Germinal center (tissue), 1 donor: ENCODE data around the gene MYH15.

ENCODE experiments used
- DNase-seq: peaks from one replicate; pipeline ENCODE4 v3.0.0; 2012; ENCODE audit warnings: mixed read lengths, low spot score

Gene MYH15

DNA sequence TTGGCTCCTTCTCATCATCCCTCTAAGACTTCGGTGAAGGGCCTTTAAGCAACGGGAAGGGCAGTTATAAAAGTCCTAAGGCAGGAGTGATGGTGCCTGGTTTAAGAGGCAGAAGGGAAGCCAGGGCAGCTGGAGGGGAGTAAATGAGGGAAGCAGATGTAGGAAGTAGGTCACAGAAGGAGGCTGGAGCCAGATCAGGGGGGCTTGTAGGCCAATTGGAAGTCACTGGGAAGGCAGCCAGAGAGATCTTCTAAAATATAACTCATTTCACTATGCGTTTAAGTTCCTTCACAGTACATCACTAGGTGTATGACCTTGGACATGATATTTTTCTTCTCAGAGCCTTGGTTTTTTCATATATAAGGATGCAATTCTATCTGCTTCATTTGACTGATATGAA, 94.7 kb downstream of the MYH15 start:
- no peak for DNase-seq

DNA sequence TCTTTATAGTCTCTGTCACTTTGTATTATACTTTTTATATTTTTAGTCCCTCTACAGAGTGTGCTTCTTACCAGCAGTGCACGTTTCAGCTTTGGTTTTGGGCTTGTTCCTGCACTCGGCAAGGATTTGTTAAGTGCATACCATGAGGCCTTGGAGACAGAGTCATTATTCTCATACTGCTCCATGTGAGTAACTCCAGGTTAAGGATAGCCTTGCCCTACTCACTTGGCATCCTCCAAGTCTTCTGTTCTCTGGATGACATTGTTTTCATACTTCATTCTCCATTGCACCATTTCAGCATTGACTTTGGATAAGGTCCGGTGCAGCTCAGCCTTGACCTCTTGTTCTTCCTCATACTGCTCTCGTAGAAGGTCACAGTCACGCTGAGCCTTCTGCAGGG, 96.4 kb downstream of the MYH15 start:
- DNase-seq, result no peak

DNA sequence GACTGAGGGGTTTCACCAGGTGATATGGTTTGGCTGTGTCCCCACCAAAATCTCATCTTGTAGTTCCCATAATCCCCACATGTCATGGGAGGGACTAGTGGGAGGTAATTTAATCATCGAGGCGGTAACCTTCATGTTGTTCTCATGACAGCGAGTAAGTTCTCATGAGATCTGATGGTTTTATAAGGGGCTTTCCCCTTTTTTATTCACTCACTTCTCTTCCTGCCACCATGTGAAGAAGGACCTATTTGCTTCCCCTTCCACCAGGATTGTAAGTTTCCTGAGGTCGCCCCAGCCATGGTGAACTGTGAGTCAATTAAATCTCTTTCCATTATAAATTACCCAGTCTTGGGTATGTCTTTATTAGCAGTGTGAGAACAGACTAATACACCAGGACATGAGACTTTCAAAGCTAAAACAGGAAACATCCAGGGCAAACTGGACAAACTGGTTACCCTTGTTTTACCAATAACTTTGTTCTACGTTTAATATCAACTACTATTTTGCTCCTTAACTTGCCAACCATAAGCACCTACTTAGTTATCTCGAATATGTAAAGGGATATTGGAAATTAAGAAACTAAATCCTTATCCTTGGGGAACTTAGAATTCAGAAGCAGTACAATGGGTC, 98.2 kb downstream of the MYH15 start:
- DNase-seq, result no peak

DNA sequence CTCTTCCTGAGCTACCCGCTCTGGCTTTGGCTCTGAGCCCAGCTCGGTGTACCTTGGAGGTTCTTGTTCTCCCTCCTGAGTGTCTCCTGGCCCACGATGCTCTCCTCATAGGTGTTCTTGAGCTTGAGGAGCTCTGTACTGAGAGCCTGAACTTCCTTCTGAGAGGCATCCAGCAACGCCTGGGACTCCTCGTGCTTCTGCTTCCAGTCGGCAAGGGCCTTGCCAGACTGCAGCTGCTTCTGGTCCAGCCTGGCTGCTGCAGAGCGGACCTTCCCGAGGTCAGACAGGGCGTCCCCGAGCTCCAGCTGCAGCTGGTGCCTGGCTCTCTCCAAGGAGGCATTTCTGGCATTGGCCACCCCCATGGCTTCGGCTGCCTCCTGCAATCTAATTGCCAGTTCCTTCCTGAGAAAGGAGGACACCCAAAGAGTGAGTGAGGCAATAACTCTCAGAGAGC, 99.8 kb downstream of the MYH15 start:
- no peak for DNase-seq

DNA sequence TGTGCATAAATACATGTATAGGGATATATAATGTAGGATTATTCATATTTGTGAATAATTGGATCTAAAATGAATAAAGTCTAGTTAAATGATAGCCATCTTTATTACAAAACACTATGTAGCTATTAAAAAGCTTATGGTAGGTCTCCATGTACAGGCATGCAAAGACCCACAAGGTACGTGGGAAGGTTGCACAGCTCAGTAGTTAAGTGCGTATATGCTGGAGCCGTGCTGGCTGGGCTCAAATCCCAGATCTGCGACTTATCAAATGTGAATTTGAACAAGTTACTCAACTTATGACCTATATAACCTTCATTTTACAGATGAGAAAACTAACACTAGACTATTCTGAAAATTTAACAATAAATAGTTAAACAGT, 100.6 kb downstream of the MYH15 start:
- no peak for DNase-seq

DNA sequence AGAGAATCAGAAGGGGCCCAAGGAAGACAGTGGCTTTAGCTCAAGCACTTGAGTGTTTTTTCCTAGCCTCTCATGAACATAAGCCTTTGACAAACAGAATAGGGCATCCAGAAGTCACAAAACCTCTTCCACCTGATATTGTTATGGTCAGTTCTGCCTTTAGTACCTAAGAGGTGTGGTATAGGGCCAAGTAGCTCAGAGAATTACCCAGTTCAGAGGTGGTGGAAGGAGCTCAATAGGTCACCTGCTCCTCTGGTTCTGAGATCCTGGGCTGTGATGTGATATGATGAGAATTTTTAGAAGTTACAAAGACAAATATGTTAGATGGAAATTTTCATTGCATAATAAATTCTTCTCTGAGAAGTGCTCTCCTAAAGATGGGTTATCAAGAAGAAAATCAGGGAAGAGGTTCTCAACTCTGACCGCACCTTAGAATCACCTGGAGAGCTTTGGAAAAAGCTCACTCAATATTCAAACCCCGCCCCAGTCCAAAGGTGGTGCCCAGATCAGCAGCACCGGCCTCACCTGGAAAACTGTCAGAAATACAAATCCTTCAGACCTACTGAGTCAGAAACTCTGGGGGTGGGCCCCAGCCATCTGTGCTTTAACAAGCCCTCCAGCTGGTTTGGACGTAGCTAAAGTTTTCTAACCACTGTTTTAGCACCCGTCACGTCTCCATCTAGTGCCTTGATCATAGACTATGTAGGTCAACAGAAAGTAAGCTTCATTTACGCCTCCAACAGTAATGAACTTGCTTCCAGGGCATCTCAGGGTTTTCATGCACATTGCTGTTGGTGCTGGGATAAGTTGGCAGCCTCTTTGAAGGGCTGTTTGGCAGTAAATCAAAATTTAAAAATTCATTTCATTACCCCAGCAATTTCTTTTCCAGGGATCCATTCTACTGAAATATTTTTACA, 101.3 kb downstream of the MYH15 start:
- no peak for DNase-seq

DNA sequence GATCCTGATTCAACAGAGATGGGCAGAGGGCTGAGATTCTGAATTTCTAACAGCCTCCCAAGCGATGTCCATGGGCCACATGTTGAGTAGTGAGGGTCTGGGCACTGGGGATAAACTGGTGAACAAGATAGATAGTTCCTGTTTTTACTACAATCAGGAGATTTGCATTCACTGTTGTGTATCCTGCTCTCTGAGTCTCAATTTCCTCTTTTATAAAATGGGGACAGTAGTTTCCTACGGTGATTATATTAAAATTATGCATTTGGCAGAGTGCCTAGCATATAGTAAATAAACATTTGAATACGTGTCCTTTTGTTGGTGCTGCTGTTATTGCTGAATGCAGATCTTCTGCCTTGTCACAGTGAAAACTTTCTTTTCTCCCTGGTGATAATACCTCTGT, 102.5 kb downstream of the MYH15 start:
- peak; percentile 24 for DNase-seq

DNA sequence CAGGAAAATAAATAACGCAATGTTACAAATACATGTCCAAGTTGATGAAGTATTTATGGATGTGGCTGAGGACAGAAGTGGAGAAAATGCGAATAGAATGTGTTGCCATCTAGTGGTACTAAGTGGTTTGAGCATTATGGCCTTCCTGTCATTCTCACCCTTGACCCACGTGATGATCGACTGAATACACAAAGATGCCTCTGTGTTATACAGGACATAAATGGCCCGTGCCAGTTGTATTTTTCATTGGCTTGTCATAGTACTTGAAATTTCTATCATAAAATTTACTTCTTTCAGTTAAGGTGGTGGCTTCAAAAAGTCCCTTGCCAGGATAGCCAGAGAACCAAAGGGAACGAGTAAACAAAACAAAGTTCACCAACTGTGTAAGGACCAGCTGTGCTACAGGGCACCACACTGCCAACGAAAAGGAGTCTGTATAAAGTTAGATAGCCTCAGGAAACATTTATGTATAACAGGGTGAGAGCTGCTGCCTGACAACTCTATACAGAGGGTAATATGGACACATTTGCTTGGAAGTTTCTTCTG, 103.7 kb downstream of the MYH15 start:
- DNase-seq, result peak; percentile 62

DNA sequence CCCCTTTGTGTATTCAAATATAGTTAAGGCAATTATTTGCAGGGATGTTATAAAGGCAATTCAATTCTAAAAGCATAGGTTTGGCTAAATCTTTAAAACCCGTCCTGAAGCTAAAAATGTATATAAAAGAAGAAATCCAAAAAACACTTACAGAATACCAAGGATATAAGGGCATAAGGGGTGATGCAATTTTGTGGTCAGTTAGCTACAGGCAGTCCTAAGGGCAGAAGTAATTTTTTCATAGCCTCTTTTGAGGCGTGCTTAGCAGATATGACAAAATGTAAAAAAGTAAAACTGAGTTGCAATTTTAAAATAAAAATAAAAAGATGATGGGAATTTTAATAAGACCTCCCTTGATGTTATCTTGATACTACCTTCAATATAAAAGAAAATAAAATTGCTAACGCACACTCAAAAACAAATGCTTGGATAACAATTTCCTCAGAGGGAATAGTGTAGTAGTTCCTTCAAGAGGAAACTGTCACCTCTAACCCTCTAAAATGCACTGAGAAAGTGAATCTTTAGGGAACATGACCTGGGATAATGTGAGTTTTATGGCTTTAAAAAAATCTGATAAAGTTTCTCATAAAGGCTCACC, 104.2 kb downstream of the MYH15 start:
- no peak for DNase-seq

DNA sequence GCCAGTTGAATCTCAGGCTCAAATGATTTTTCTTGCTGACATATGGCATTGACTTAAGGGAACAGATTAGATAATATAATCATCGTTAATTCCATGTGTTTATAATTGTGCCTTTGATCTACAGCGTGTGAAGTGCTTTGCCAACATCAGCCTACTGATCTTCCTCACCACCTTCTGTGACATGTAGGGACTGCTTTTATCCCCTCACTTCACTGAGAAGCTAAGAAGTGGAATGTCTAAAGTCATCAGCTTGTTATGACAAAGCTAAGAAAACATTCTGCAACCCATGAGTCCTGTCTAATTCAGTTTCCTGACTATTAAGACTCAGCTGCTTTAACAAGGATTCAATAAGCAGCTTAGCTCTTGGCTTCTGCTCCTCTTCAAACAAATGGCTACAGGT, 106.0 kb downstream of the MYH15 start:
- DNase-seq, result no peak

DNA sequence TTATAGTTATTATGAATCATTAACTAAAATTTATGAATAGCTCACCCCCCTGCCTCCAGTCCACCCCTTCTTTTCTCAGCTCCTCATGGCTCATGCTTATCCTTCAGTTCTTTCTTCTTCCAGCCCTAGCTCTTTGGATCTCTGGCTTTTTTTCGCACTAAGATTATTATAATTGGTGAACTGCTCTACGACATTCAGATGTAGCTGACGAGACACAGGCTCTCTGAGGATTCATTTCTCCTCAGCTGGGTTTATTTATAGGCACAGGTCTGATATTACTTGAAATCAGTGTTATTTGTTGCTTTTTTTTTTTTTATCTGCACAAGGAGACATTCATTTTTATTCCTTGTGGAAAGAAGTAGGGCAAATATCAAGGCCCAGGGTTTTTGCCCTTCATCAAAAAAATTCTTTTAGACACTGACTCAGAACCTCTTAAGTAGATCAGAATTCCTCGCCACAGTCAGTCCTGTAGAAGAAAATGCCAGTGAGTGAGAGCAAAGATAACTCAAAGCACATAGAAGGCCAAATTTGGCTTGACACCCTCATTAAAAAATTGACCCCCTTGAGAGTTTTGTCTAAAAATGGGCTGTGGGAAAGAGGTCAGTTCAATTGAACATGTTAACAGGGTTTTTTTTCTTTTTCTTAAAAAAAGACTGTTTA, 106.6 kb downstream of the MYH15 start:
- DNase-seq, result no peak

DNA sequence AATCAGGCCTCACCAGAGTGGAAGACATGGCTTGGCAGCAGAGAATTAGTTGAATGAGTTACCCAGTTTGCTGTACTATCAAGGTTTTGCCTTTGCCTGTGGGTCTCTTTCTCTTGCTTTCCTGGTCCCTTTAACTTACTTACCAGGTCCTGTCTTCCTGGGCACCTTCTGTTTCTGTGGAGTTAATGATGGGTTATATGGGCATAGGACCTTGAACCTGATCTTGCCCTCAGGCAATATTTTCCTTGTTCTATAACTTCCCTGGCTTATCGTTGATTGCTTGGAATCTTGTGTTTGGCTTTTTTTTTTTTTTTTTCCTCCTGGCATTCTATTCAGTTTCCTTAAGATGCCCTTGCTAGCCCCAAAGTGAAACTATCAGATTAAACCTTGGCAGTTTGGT, 107.2 kb downstream of the MYH15 start:
- DNase-seq, result no peak

DNA sequence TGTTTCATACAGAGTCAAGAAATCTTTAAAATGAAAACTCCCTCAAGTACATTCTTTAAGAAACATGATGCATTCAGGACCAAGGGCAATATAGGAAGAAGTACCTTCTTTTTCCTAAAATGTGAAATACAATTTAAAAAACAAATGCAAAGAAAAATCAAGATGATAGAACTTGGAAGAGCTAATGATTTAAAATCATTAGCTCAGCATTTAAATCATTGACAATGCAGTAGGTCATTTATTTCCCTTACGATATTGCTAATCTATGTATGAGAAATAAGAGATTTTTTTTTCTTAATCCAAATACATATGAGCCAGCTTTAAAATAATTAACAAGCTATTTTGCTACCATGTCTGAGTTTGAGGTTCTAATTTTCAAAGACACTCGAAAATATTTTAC, 108.6 kb downstream of the MYH15 start:
- no peak for DNase-seq

DNA sequence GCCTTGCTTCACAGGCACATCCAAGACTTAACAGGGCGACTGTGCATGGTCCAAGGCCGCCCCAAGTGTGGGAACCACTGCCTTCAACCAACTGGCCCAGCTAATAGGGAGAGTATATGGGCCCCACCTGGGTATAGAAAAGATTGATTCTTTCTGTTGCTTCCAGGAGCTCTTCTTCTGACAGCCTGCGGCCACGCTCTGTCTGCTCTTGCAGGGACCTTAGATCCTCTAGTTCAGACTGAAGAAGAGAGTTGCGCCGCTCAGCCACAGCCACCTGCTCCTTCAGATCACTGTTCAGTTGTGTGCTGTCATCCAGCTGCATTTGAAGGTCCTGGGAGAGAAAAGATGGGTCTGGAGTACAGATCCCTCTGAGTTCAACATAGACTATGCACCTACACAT, 111.9 kb downstream of the MYH15 start:
- DNase-seq, result no peak

DNA sequence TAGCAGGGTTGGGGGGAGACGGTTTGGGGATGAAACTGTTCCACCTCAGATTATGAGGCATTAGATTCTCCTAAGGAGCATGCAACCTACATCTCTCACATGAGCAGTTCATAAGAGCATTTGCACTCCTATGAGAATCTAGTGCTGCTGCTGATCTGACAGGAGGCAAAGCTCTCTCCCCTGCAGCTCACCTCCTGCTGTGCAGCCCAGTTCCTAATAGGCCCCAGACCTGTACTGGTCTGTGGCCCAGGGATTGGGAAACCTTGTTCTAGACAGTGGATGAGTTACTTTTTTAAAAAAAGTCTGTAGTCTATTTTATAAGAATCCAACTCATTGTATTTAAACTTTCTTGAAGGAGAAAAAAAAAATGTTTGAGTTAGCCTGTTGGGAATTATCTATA, 114.1 kb downstream of the MYH15 start:
- DNase-seq, result no peak

DNA sequence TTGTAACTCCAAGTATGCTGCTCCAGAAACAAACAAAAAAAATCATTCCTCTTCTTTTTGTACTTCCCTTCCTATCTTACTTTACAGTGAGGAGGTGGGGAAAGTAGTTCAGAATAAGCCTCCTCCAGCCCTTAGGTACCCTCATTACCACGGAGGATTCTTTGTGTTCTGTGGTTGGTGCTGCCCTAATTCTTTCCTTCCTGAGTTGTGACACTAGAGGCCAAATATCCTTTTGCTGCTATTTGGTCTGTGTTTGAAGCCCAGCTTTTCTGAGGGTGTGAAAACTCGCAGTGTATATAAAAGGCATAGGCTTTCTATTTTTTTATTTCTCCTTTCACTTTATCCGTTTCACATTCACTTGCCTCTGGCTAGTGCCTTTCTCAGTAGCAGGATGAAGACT, 115.8 kb downstream of the MYH15 start:
- DNase-seq, result no peak

DNA sequence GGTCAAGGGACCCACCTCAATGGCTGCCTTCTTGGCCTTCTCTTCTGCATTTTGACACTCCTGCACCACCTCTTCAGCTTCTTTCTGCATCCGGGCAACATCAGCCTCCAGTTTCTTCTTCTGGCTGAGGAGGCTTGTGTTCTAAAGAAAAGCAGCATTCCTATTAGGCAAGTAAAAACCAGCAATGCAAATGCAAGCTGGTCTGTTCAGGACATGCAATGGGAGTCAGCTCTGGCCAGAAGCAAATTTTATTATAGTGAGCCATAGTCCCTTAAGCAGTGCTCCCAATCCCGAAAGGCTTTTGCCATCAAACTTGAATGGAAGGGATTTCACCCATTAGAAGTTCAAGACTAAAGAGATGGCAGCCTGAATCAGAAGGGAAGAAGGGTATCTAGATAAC, 116.4 kb downstream of the MYH15 start:
- no peak for DNase-seq

DNA sequence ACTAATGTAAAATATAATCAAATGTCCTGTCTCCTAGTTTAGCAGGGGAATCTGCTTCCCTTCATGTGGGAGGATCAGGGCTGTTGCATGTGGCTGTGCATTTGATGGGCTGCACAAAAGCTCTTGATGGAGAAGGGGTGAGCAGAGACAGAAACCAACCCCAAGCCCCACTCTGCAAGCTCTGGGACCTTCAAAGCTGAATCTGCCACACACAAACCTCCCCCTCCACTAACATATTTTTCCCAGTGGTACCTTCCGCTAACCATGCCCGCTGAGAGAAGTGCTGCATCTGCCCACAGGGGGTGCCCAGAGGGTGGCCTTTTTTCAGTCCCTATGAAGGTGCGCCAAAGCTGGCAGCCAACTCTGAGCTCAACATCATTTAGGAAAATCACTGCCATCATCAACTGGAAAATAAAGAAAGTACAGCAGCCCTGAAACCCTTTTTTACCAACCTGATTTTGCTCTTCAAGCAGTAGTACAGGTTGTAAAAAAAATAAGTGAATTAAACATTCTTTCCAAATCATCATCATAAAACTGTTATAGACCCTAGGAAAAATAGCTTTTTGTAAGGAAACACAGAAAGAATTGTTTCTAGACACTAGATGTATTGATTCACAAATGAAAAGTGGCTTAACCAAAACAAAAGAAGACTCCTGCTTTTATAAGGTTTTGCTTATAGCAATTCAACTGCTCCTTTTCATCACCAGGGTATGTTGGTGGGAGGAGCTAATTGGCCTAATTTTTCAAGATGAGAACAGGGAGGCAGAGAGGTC, 117.1 kb downstream of the MYH15 start:
- no peak for DNase-seq

DNA sequence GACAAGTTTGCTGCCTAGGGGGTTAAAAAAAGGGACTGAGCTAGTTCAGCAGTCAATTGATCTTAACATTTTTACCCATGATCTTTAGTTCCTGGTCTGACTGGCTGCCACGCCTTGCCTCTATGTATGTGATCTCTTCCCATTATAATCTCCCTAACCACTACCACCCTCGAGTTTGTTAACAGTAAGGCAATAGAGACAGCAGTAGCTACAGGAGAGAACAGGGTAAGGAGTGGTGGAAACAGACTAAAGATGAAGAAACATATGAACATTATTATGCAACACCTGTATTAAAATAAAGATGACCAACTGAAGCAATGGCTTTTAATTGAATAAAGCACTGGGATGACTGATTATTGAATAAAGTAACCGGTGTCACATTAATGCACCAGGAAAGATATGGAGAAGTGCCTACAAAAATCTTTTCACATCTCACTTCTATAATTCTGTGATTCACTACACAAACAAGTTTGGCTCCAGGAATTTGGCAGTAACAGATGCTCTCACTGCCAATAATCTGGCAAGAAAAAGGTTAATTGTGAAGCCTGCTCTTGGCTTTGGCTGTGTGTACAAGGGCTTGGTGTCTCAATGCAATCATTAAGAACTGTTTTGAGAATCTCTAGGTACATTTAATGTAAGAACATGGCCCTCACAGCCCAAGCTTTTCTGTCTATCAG, 118.3 kb downstream of the MYH15 start:
- DNase-seq, result no peak

DNA sequence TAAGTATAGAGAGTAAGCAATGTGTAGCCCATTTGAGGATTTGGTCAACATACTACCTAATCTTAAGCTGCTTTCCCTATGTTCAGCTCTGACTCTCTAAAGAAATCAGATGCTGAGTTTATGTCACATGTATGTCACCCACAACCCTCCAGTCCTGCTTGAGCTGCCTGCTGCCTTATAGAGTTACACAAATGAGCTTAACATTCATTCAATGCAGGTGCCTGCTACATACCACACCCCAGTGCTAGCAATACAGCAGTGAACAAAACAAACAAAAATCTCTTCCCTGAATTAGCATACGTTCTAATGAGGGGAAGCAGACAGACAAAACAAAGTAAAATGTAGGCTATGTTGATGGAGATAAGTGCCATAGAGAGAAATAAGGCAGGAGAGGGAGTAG, 121.0 kb downstream of the MYH15 start:
- no peak for DNase-seq
